ENCODE measurements around the gene SREK1.

DNA sequence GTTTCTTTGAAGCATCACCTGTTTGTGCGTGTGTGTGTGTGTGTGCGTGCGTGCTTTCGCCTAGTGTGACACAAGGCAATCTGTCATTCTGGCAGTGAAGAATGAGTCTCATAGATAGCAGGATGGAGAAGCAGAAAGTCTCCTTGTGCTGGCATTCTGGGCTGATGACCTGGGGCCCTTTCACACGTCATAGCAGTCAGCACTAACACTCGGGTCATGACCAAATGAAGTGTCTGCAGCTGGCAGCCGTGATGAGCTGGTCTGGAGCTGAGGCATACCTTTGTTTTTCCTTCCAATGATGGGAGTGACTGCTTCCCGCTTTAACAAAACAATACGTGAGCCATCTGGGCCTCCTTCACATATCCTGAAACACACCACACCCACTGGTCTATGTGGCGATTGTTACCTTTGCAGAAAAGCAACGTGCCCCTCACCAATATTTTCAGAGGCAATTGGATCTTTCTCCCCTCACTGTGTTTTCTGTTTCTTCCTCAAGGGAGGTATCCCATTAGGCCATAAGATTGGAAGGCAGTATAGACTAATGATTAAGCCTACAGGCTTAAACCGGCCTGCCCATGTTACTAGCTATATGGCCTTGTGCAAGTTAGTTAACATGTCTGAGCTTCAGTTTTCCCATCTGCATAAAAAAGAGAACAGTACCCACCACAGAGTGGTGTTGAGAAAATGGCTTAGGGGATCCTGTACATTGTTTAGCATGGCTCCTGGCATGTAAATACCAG is 88.8 kb downstream of the SREK1 start:
- TF ChIP-seq POLR2AphosphoS5 (IDR thresholded peaks at IDR 0.05; ENCODE audit: borderline replicate concordance, low read depth, low read length) = no peak
- TF ChIP-seq EZH2 (IDR thresholded peaks at IDR 0.05) = no peak

Data from SK-N-MC (cell line).